GM21825 (cell line): Measurements from ENCODE around the gene TTC21A.

Experiments
- ATAC-seq: cut with Tn5 transposase; IDR thresholded peaks from one replicate; pipeline ENCODE4 v1.9.1; 2021; ENCODE audit warnings: mild to moderate bottlenecking, moderate library complexity; ENCODE audit not compliant: unreplicated experiment

The TTC21A gene

GRCh38 chr3:39114456-39114855, 7.0 kb downstream of the TTC21A start:
- ATAC-seq = no peak

GRCh38 chr3:39115870-39116269, 8.4 kb downstream of the TTC21A start:
- no peak for ATAC-seq

DNA sequence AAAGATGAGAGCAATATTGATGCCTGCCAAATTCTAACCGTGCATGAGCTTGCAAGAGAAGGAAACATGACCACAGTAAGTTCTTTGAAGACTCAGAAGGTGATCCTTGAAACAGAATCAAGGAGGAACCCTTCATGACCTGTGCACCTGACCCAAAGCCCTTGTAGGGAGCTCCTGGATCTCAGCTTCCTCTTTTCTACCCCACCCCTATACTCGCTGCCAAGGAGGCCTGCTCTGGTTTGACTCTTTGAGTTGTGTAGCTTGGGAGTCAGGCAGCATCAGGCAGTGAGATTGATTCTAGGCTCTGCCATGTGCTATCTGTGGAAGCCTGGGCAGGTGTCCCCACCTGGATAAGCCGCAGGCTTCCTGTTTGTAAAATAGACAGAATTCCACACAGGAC, 10.6 kb downstream of the TTC21A start:
- no peak for ATAC-seq

GRCh38 chr3:39118931-39119660, 11.6 kb downstream of the TTC21A start:
- ATAC-seq = no peak

GRCh38 chr3:39121621-39122020, 14.1 kb downstream of the TTC21A start:
- no peak for ATAC-seq

- peak; percentile 65 for ATAC-seq
These were observed 15.3 kb downstream of the TTC21A start for GRCh38 chr3:39122813-39123212.

DNA sequence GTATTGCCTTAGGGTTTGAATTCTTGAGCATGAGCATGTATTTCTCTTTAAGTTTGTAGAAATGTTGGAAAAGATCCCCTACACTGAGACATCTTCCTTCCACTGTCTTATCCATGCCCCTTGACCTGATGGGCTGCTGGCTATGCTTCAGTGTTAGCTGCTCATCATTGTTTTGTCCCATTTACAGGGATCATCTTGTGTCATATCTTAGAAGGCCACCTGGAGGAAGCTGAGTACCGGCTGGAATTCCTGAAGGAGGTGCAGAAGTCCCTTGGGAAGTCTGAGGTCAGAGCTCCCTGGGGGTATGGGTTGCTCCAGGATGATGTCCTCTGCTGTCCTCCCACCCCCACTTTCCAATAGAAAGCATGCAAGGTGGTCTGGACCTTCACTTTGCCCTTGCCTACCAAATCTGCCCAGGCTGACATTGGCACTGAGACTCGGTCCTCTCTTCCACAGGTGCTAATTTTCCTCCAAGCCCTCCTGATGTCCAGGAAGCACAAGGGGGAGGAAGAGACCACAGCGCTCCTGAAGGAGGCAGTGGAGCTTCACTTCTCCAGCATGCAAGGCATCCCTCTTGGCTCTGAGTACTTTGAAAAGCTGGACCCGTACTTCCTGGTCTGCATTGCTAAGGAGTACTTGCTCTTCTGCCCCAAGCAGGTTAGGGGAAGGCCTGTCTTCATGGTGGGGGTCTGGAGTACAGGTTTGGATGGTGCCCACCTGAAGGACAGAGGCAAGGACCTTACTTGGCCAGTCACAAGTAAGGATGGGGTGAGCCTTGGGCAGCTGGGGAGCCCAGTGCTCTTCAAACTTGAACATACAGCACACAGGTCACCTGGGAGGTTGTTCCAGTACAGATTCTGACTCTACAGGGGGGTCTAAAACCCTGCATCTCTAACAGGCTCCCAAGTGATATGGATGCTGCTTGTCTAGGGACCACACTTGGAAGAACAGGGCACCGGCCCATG, 17.7 kb downstream of the TTC21A start:
- no peak for ATAC-seq

- no peak for ATAC-seq
These were observed 18.5 kb downstream of the TTC21A start for GRCh38 chr3:39125841-39126500.

- ATAC-seq = no peak
These were observed 19.1 kb downstream of the TTC21A start for GRCh38 chr3:39126532-39127071.

- ATAC-seq = no peak
These were observed 19.9 kb downstream of the TTC21A start for GRCh38 chr3:39127269-39127907.

GRCh38 chr3:39127908-39128304, 20.4 kb downstream of the TTC21A start:
- ATAC-seq = no peak

DNA sequence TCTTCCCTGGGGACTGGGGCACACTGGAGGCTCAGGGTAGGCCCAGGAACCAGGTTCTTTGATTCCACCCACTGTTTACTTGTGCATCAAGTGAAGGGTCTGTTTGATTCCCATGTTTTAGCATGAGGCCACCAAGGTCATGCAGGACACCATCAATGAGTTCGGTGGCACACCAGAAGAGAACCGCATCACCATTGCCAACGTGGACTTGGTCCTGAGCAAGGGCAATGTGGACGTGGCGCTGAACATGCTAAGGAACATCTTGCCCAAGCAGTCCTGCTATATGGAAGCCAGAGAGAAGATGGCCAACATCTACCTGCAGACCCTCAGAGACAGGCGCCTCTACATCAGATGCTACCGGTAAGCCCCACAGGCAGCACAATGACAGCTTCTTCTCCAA, 21.5 kb downstream of the TTC21A start:
- ATAC-seq = no peak

DNA sequence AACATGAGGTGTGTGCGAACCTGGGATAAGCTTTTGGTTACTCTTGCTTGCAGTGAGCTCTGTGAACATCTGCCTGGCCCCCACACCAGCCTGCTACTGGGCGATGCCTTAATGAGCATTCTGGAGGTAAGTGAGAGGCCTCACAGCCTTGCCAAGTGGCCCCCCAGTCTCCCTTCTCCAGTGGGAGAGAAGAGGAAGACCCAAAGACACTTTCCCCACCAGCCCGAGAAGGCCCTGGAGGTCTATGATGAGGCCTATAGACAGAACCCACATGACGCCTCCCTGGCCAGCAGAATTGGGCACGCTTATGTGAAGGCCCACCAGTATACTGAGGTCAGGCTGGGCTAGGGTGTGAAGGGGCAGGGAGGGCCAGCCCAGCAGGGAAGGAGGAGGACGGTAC, 22.5 kb downstream of the TTC21A start:
- no peak for ATAC-seq

DNA sequence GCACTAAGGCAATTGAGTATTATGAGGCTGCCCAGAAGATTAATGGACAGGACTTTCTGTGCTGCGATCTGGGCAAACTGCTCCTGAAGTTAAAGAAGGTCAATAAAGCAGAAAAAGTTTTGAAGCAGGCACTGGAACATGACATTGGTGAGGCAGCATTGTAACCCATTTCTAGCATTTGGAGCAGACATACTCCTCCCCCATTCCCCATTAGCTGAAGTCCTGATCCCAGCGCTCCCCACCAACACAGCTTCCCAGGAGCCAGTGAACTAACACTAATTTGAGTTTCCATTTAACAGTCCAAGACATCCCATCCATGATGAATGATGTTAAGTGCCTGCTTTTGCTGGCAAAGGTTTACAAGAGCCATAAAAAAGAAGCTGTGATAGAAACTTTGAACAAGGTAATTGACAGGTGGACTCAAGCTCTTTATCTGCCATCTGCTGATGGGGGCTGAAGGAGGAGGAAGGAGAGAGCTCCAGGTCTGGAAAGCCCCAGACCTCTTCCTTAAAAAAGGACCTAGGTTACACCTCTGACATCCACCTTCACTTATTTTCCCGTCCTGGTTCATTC, 23.3 kb downstream of the TTC21A start:
- no peak for ATAC-seq

DNA sequence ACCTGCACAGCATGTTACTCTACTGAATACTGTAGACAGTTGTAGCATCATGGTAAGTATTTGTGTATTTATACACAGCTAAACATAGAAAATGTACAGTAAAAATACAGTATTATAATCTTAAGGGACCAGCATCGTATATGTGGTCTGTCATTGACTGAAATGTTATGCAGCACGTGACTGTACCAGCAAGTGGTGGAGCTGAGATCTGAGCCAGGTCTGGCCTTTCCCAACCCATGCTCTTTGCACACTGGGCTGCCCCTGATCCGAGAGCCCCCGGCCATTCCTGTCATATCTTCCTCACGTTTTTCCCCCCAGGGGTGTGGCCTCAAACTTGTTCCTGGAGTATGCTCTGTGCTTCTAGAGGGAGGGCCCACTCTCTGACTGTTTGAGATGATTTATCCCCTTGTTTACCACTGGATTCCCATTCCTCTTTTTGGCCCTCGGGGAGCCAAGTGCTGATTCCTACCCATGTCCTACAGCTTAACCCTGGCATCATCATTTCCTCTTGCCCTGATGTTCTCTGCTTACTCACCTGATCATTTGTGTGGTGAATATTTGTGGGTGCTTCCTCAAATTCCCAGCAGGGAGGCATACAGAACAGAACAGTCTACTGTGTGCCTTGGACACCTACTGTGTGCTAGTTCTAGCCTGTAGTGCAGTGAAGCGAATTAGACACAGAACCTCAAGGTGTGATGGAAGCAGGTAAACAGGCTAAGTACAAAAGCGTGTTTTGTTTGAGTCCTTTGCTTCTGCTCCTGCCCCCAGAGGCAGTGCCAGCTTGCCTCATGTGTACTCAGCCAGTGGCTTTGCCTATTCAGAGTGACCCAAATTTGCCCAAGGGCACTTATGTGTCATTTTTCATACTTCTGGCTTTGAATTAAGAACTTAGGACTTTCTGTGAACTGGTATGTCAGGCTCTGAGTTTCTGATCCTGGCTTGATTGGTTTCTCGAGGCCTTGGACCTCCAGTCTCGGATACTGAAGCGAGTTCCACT, 24.9 kb downstream of the TTC21A start:
- ATAC-seq = no peak

DNA sequence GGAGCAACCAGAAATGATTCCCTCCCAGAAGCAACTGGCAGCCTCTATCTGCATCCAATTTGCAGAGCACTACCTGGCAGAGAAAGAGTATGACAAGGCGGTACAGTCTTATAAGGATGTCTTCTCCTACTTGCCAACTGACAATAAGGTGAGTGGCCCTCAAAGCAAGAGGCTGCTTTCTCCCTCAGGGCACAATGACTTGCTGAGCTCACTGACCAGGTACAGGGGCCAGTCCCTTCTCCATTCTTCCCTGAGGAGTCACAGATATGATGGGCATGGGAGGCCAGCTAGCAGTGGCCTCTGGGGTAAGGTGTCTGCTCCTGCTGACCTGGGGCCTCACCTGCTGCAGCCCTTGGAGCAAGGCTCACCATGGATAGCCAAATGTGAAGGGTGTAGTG, 25.6 kb downstream of the TTC21A start:
- ATAC-seq = no peak

DNA sequence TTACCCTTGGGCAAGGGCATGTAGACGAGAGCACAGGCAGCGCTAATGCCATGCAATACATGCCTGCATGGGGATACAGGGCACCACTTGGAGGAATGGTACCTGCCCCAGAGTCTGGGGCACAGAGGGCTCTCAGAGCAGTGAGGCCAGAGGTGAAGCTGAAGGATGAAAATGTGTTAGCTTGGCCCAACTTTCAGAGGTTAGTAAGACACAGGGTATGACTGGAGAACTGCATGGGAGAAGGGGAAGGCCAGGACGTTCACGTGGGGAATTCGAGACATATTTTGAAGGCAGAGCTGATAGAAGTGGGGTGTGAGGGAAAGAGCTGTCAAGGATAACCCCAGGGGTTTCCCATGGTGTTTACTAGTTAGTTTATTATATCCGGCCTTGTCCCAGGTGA, 26.3 kb downstream of the TTC21A start:
- no peak for ATAC-seq

GRCh38 chr3:39134305-39134704, 26.8 kb downstream of the TTC21A start:
- no peak for ATAC-seq

- ATAC-seq = no peak
These were observed 27.8 kb downstream of the TTC21A start for GRCh38 chr3:39135170-39135805.
